Measurements from ENCODE around the gene SP2. TPM values are rescaled to one million over a fixed set of nuclear protein-coding genes. Genes with fewer than 3 reads are reported as not detected.

The SP2 gene
- total and polyA plus RNA-seq, 2 of the 13 experiments (the other 11 are each of a cell fraction or from before 2014, with no cell fraction given) = 1.4 to 4.8 TPM

DNA sequence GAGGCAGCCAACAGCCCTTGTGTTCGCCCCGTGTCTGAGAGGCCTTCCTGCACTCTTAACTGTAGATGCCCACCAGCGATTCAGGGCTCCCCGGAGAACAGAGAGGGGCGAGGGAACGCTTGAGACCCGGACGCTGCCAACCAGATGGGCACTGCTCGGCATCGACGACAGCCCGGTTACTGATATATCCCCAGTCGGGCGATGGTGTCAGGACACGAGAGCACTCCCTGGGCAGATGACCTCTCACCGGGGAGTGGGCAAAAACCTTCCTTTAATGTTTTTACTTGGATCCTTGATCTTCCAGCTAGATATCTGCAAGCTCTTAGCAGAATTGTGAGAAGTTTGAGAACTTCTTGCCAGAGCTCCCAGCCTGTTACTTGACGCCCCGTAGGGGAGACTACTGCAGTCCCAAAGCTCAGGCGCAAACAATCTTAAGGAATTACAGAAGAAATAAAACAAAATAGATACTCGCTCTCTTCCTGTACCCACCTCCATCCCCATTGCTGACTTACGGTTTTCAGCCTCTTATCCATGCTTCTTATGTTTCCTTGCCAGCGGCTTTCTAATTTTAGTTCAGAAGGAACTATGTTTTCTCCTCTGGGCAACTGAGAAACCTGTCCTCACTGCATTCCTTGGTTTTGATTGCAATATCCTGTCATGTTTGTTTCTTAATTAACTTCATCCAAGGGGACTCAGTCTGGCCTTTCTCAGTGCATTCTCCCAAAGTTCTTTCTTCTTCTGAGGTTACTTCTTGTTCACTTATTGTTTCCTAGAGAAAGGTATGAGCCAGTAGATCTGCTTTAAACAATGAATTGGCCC, 845 bp downstream of the SP2 start (continued):
- TF ChIP-seq, protein P1, sequence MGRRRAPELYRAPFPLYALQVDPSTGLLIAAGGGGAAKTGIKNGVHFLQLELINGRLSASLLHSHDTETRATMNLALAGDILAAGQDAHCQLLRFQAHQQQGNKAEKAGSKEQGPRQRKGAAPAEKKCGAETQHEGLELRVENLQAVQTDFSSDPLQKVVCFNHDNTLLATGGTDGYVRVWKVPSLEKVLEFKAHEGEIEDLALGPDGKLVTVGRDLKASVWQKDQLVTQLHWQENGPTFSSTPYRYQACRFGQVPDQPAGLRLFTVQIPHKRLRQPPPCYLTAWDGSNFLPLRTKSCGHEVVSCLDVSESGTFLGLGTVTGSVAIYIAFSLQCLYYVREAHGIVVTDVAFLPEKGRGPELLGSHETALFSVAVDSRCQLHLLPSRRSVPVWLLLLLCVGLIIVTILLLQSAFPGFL (CRISPR knock-in tag; IDR thresholded peaks at IDR 0.05) = peak; percentile 29; the same call in 1 of the 2 replicates
- TF ChIP-seq DMAP1 (CRISPR knock-in tag; IDR thresholded peaks at IDR 0.05) (no peak), SAP130 (CRISPR knock-in tag; IDR thresholded peaks at IDR 0.05; ENCODE audit: low read depth) (peak; percentile 8), NR2F1 (CRISPR knock-in tag; IDR thresholded peaks at IDR 0.05) (no peak), ZNF383 (CRISPR knock-in tag; IDR thresholded peaks at IDR 0.05; ENCODE audit: borderline replicate concordance) (no peak), ZNF101 (CRISPR knock-in tag; IDR thresholded peaks at IDR 0.05; ENCODE audit: borderline replicate concordance, low read depth) (no peak), ZBTB7A (CRISPR knock-in tag; IDR thresholded peaks at IDR 0.05) (0 out of 2 replicates have a peak, but pooled peaks have one; percentile 33), MAFK (conservative IDR thresholded peaks at IDR 0.05 in 1 of 2, IDR thresholded peaks at IDR 0.05 in 1 of 2; ENCODE audit: low read length in 2 of 2) (no peak), THYN1 (CRISPR knock-in tag; IDR thresholded peaks at IDR 0.05; ENCODE audit: borderline replicate concordance, low read depth) (no peak), ZBTB38 (CRISPR knock-in tag; IDR thresholded peaks at IDR 0.05) (0 out of 2 replicates have a peak, but pooled peaks have one; percentile 82), ZZZ3 (CRISPR knock-in tag; IDR thresholded peaks at IDR 0.05; ENCODE audit: borderline replicate concordance) (no peak), TOE1 (CRISPR knock-in tag; IDR thresholded peaks at IDR 0.05) (no peak), KDM3A (CRISPR knock-in tag; IDR thresholded peaks at IDR 0.05; ENCODE audit: low read depth) (0 out of 2 replicates have a peak, but pooled peaks have one; percentile 9), BORCS8-MEF2B (CRISPR knock-in tag; IDR thresholded peaks at IDR 0.05) (no peak), ZNF616 (CRISPR knock-in tag; IDR thresholded peaks at IDR 0.05; ENCODE audit: low read depth) (no peak), NRL (CRISPR knock-in tag; IDR thresholded peaks at IDR 0.05; ENCODE audit: borderline replicate concordance) (peak; percentile 1; the same call in 1 of the 2 replicates), CBX2 (IDR thresholded peaks at IDR 0.05; ENCODE audit: low read depth, low read length) (no peak), CBX2 (CRISPR knock-in tag; IDR thresholded peaks at IDR 0.05; ENCODE audit: low read depth) (no peak), MED13 (CRISPR knock-in tag; IDR thresholded peaks at IDR 0.05) (no peak), ZNF839 (CRISPR knock-in tag; IDR thresholded peaks at IDR 0.05; ENCODE audit: borderline replicate concordance) (peak; percentile 52; the same call in 1 of the 2 replicates)
- TF ChIP-seq, protein P2, sequence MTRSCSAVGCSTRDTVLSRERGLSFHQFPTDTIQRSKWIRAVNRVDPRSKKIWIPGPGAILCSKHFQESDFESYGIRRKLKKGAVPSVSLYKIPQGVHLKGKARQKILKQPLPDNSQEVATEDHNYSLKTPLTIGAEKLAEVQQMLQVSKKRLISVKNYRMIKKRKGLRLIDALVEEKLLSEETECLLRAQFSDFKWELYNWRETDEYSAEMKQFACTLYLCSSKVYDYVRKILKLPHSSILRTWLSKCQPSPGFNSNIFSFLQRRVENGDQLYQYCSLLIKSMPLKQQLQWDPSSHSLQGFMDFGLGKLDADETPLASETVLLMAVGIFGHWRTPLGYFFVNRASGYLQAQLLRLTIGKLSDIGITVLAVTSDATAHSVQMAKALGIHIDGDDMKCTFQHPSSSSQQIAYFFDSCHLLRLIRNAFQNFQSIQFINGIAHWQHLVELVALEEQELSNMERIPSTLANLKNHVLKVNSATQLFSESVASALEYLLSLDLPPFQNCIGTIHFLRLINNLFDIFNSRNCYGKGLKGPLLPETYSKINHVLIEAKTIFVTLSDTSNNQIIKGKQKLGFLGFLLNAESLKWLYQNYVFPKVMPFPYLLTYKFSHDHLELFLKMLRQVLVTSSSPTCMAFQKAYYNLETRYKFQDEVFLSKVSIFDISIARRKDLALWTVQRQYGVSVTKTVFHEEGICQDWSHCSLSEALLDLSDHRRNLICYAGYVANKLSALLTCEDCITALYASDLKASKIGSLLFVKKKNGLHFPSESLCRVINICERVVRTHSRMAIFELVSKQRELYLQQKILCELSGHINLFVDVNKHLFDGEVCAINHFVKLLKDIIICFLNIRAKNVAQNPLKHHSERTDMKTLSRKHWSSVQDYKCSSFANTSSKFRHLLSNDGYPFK (CRISPR knock-in tag; IDR thresholded peaks at IDR 0.05; ENCODE audit: borderline replicate concordance) = no peak; the same call in 1 of the 2 replicates
- TF ChIP-seq, protein P3, sequence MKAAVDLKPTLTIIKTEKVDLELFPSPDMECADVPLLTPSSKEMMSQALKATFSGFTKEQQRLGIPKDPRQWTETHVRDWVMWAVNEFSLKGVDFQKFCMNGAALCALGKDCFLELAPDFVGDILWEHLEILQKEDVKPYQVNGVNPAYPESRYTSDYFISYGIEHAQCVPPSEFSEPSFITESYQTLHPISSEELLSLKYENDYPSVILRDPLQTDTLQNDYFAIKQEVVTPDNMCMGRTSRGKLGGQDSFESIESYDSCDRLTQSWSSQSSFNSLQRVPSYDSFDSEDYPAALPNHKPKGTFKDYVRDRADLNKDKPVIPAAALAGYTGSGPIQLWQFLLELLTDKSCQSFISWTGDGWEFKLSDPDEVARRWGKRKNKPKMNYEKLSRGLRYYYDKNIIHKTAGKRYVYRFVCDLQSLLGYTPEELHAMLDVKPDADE (CRISPR knock-in tag; IDR thresholded peaks at IDR 0.05) = no peak
- TF ChIP-seq, protein P4, sequence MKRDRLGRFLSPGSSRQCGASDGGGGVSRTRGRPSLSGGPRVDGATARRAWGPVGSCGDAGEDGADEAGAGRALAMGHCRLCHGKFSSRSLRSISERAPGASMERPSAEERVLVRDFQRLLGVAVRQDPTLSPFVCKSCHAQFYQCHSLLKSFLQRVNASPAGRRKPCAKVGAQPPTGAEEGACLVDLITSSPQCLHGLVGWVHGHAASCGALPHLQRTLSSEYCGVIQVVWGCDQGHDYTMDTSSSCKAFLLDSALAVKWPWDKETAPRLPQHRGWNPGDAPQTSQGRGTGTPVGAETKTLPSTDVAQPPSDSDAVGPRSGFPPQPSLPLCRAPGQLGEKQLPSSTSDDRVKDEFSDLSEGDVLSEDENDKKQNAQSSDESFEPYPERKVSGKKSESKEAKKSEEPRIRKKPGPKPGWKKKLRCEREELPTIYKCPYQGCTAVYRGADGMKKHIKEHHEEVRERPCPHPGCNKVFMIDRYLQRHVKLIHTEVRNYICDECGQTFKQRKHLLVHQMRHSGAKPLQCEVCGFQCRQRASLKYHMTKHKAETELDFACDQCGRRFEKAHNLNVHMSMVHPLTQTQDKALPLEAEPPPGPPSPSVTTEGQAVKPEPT (CRISPR knock-in tag; IDR thresholded peaks at IDR 0.05; ENCODE audit: low read depth) = 0 out of 2 replicates have a peak, but pooled peaks have one; percentile 49

Measured in HepG2 (cell line).